Stimulated activated CD8-positive, alpha-beta memory T cell treated with anti-CD3 and anti-CD28 coated beads, Interleukin-4, amount 100 ng/mL, for 4 hours (primary cell): Measurements from ENCODE around the gene G3BP1.
"Not testable (repeated sequence)": the region's sequence is repeated elsewhere in the genome, so short reads cannot be mapped to it uniquely, and the experiment has no call there.

Experiments used
- DNase-seq, 2 donors: peaks; one replicate each; pipeline ENCODE4 v3.0.0-alpha.2; 2020; ENCODE audit warnings: low read depth in 2 of 2, low spot score in 1 of 2

The G3BP1 gene

GRCh38 chr5:151771259-151772028 lies at the start of gene G3BP1:
Gene G3BP1 (plus strand): TSS chr5:151771954. CDS start chr5:151786621, 14,667 bp downstream.
- peak; percentile 96 to 99 for DNase-seq

DNA sequence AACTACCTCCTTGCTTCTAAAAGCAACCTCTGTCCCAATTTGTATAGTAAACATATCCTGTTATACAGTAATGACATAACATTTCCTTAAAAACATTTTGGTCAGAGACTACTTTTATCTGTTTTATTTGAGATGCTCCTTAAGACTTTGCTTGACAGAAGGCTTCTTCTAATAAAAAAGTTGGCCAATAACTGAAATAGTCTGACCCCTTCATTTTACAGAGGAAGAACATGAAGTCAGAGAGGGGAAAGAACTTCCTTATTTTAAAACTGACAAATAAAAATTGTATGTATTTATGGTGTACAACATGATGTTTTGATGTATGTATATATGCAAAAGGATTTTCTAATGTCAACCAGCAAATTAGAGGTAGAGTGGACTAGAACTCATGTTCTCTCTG lies 49.2 kb upstream of the G3BP1 start:
- no peak for DNase-seq

DNA sequence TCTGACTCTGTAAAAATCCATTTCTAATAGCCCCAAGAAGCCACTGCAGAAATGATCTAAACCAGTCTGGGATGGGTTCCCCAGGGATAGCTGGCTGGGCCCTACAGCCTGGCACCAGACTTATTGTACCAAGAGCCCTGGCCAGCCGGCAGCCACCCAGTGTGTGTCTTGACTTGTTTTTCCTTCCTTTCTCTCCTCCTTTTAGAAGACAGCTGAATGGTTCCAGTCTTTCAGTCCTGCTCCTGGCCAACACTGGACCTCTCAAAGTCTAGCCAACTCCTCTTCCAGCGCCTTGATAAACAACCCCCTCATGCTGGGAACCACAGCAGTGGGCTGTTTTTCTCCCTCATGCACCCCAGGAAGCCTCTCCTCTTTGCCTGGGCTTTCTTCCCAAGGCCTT lies 47.4 kb upstream of the G3BP1 start:
- no peak for DNase-seq

- not testable (repeated sequence) for DNase-seq
These were observed 42.2 kb upstream of the G3BP1 start for GRCh38 chr5:151729597-151729996.

DNA sequence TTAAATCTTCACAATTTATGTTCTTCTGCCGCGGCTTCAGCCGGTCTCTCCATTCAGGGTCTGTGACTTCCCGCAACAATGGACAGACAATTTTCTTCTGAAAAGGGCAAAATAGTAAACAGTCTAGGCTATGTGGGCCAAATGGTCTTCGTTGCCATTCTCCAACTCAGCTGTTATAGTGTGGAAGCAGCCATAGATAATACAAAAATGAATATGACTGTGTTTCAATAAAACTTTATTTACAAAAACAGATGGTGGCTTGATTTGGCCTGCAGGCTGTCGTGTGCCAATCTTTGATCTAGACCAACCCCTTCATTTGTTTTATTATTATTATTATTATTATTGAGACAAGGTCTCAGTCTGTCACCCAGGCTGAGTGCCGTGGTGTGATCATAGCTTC lies 41.4 kb upstream of the G3BP1 start:
- no peak for DNase-seq

DNA sequence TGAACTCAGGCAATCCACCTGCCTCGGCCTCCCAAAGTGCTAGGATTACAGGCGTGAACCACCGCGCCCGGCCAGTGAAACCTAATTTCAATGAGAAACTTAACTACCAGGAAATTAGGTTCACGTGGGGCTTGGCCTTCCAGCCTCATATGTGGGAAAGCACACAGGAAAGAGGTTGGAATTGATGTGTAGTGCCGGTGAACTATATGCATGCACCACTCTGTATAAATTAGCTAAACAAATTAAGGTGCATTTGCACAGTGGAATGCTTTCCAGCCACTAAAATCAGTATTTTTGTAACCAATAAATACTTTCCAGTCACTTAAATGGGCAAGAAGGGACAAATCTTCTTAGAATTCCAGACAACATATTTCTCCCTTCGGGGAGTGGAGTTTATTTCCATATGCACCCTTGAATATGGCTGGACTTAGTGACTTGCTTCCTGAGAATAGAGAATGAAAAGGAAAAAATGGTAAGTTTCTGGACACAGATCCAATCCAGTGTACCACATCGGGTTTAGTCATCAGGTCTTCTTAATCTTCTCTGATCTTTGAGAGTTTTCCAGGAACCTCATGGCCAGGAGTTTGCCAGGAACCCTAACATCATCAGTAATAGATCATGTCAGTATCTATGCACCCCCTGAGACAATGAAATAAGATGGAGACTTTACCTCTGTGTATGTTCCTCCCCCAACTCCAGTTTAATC lies 38.2 kb upstream of the G3BP1 start:
- DNase-seq, result no peak

DNA sequence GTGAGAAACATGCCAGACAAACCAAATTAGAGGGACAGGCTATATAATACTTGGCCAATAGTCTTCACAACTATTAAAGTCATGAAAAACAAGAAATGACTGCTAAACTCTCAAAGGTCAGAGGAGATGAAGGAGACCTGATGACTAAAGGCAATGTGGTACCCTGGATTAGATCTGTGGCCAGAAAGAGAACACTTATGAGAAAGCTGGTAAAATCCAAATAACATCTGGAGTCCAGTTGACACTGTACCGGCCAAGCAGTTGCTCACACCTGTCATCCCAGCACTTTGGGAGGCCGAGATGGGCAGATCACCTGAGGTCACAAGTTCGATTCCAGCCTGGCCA lies 37.7 kb upstream of the G3BP1 start:
- no peak for DNase-seq

- DNase-seq, result no peak
These were observed 36.1 kb upstream of the G3BP1 start for GRCh38 chr5:151735646-151736045.

GRCh38 chr5:151737431-151737830 lies 34.3 kb upstream of the G3BP1 start:
- no peak for DNase-seq

DNA sequence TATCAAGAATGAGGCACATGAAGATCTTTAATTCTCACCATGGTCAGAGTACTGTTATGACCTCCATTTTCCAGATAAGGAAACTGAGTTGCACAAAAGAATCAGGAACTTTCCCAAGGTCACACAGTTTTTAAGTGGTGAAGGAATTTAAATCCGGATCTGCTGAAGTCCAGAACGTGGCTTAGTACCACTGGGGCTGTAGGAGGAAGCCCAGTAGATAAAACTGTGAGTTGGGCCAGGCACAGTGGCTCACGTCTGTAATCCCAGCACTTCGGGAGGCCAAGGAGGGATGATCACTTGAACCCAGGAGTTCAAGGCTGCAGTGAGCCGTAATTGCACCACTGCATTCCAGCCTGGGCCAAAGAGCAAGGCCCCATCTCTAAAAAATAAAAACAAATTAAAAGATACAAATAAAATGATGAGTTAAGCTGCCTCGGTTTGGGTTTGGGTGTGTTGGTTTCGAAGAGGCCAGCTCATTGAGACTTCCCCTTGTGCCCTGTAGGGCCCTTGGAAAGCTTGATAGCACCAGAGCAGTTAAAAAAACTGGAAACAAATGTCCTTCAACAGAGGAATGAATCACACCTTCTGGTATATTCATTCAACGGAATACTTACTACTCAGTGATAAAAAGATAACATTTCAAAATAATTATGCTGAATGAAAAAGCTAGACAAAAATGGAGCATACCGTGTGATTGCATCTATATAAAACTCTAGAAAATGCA lies 33.5 kb upstream of the G3BP1 start:
- no peak for DNase-seq

DNA sequence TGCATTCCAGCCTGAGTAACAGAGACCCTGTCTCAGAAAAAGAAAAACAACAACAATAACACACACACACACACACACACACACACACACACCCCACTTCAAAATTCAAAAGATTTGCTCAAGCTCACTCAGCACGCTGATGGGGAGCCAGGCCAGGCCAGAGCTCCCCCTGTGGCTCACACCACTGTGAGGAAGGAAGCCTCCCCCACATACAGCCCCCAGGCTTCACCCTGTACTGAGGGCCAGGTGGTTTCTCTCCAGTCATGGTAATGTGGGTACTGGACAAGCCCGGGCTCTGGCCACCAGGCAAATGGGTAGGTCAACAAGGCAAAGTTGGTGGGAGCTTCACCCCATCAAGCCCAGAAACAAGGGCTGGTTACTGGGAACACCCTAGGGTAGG lies 32.4 kb upstream of the G3BP1 start:
- no peak for DNase-seq

- DNase-seq, result no peak
These were observed 31.8 kb upstream of the G3BP1 start for GRCh38 chr5:151739939-151740335.

DNA sequence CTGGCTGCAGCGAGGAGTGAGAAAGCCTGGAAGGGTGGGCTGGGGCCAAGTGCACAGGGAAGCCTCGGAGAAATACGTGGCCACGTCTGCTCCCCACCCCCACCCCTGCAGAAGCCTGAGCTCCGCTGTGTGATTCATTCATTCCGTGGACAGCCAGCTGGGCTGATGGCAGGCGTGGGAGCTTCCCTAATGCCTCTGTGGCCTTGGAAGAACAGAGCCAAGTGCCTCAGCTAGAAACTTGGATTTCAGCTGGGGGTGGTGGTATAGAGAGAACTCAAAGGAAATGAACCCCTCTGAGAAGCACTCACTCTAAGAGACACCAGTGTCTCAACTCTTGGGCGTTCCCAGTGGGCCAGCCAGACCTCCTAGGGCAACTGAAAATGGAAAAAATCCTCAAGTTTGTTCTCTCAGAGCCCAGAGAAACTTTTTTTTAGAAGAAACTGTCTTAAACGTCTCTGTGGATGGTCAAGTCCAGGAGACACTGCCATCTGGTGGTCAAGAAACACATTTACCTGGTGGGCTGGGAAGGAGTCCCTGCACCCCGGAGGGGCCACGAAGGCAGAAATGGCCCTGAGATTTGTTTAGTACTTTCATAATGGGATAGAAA lies 31.3 kb upstream of the G3BP1 start:
- peak in 1 of 2 donors; percentile 14 for DNase-seq

- no peak for DNase-seq
These were observed 30.8 kb upstream of the G3BP1 start for GRCh38 chr5:151740958-151741373.

- no peak for DNase-seq
These were observed 29.9 kb upstream of the G3BP1 start for GRCh38 chr5:151741678-151742423.

- DNase-seq, result no peak
These were observed 28.9 kb upstream of the G3BP1 start for GRCh38 chr5:151742870-151743294.

DNA sequence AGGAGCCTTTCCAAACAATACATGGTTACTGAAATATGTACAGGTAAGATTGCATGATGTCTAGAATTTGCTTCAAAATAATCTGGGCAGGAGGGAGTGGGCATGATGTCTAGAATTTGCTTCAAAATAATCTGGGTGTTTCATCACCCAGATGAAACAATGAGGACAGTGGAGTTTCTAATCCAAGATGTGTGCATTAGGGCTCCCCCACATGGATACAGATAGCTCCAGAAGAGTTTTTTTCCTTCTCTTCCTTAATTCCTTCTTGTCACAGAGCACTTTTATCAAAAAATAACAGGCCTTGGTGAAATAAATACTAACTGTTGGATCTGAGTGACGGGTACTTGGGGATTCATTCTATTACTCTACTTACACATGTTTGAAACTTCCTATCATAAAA lies 28.2 kb upstream of the G3BP1 start:
- DNase-seq, result no peak

GRCh38 chr5:151745071-151745705 lies 26.6 kb upstream of the G3BP1 start:
- DNase-seq, result peak in 1 of 2 donors; percentile 12

DNA sequence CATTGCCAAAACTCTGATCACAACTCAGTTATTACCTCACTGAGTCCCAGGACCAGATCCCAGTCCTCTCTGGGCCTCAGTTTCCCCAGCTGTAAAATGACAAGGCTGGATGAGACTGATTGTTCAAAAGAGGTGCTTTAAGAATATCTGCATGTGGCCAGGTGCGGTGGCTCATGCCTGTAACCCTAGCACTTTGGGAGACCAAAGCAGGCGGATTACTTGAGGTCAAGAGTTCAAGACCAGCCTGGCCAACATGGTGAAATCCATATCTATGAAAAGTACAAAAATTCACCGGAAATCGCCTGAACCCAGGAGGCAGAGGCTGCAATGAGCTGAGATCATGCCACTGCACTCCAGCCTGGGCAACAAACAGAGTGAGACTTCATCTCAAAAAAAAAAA lies 21.6 kb upstream of the G3BP1 start:
- DNase-seq, result no peak

DNA sequence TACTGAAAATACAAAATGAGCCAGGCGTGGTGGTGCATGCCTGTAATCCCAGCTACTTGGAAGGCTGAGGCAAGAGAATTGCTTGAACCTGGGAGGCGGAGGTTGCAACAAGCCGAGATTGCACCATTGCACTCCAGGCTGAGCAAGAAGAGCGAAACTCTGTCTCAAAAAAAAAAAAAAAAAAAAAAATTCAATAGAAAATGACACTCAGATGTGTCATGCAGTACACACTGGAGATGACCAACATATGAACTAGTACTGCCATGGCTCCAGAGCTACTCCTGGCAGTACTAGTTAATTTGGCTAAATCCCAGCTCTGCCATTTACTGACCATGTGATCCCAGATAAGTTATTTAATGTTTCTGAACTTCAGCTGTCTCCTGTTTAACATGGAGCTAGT lies 20.7 kb upstream of the G3BP1 start:
- no peak for DNase-seq
